Measurements from ENCODE around the gene MAD1L1. TPM values are rescaled to one million over a fixed set of nuclear protein-coding genes. Genes with fewer than 3 reads are reported as not detected.

The MAD1L1 gene
- total RNA-seq, 4 donors from 2014 or later: 8.0 to 52.7 (median 26.7) TPM

DNA sequence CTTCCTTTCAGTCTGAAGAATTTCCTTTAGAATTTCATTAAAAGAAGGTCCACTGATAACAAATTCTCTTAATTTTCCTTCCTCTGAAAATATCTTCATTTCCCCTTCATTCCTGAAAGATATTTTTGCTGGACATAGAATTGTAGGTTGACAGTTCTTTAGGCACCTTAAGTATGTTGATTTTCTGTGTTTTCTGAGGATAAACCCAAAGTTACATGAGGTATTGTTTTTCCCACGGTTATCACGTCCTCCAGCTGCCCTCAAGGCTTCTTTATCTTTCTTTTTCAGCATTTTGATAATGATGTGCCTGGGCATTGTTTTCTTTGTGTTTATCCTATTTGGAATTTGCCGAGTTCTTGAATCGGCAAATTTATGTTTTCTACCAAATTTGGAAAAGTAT lies 457.4 kb downstream of the MAD1L1 start:
- intact Hi-C loops (cut with DNase I; ENCODE audit: low total_unique reads) (no loop called here), in situ Hi-C loops (cut with MboI; ENCODE audit: low pct_ligation_motif_present in 1 of 4, low pct_unique_long_range_greater_than_20kb in 1 of 4, low sequenced_read_pairs in 3 of 4) (no loop called here)
- no peak for DNase-seq
- H3K36me3 ChIP-seq: no peaks in the 10 kb centered on the region
- H3K27me3 ChIP-seq: peaks cover 9% of the 10 kb centered on the region
- no peak overlapping the region for H3K4me3 ChIP-seq
- no peaks in the 10 kb centered on the region for H3K4me1 ChIP-seq
- no peak overlapping the region for H3K27ac ChIP-seq
- 78 to 80% methylated on average over 4 of the region's 4 CpGs for WGBS, 2 donors (ENCODE audit: low coverage in 1 of 2)
- H3K9me3 ChIP-seq: no peaks in the 10 kb centered on the region
- TF ChIP-seq POLR2AphosphoS5 (IDR thresholded peaks at IDR 0.05) (no peak), EP300 (IDR thresholded peaks at IDR 0.05; ENCODE audit: low read depth) (no peak), POLR2A (IDR thresholded peaks at IDR 0.05) (no peak)
- TF ChIP-seq, protein P1, sequence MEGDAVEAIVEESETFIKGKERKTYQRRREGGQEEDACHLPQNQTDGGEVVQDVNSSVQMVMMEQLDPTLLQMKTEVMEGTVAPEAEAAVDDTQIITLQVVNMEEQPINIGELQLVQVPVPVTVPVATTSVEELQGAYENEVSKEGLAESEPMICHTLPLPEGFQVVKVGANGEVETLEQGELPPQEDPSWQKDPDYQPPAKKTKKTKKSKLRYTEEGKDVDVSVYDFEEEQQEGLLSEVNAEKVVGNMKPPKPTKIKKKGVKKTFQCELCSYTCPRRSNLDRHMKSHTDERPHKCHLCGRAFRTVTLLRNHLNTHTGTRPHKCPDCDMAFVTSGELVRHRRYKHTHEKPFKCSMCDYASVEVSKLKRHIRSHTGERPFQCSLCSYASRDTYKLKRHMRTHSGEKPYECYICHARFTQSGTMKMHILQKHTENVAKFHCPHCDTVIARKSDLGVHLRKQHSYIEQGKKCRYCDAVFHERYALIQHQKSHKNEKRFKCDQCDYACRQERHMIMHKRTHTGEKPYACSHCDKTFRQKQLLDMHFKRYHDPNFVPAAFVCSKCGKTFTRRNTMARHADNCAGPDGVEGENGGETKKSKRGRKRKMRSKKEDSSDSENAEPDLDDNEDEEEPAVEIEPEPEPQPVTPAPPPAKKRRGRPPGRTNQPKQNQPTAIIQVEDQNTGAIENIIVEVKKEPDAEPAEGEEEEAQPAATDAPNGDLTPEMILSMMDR (IDR thresholded peaks at IDR 0.05): no peak

DNA sequence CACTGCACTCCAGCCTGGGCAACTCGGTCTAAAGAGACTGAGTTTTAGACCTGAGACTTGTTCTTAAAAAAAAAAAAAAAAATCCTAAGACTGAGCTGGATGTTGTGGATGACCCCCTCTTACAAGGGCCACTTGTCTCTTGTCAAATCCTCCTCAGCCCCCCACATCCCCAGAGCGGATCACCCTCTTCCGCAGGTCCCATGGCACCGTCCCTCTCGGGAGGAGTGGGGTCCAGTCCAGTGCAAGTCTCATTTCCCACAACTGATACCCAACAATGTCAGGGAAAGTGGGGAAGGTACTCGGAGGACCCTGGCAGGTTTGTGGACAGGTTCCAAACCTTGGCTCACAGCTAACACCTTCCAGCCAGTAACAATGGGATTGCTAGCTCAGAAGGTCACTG lies 462.4 kb downstream of the MAD1L1 start:
- Histone ChIP-seq H3K4me3 (no peak overlapping the region), H3K27ac (no peak overlapping the region), H3K9me3 (no peaks in the 10 kb centered on the region), H3K27me3 (no peaks in the 10 kb centered on the region), H3K4me1 (no peaks in the 10 kb centered on the region), H3K36me3 (no peaks in the 10 kb centered on the region)
- in situ Hi-C loops (cut with MboI; ENCODE audit: low pct_ligation_motif_present in 1 of 4, low pct_unique_long_range_greater_than_20kb in 1 of 4, low sequenced_read_pairs in 3 of 4): no loop called here
- TF ChIP-seq POLR2A (IDR thresholded peaks at IDR 0.05) (no peak), EP300 (IDR thresholded peaks at IDR 0.05; ENCODE audit: low read depth) (no peak), POLR2AphosphoS5 (IDR thresholded peaks at IDR 0.05) (no peak)
- TF ChIP-seq, protein P1 (IDR thresholded peaks at IDR 0.05): no peak
- WGBS, 2 donors (ENCODE audit: low coverage in 1 of 2): 79 to 81% methylated on average over 5 to 6 of the region's 6 CpGs
- intact Hi-C loops (cut with DNase I; ENCODE audit: low total_unique reads): no loop called here
- no peak for DNase-seq

- intact Hi-C loops (cut with DNase I; ENCODE audit: low total_unique reads): no loop called here
These were observed 463.2 kb downstream of the MAD1L1 start for GRCh38 chr7:1769286-1770200.

DNA sequence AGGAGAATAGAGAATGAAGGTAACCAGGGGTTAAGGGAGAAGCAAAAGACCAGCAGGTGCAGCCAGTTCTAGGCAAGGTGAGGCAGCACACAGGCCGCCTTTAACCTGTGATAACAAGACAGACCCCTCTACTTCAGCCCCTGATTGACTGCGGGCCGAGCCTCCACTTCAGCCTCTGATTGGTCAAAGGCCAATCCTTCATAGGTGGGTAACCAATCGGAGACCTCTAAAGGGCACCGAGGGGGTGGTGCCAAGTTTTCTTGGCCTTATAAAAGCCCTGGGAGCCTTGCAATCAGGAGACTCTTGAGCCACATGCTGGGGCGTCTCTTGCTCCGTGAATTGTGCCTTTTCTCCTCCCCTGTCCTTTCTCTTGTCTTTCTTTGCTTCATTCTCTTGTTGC lies 463.9 kb downstream of the MAD1L1 start:
- H3K27ac ChIP-seq: no peak overlapping the region
- H3K4me3 ChIP-seq: no peak overlapping the region
- H3K27me3 ChIP-seq: no peaks in the 10 kb centered on the region
- 84 to 87% methylated on average over 7 of the region's 7 CpGs for WGBS, 2 donors (ENCODE audit: low coverage in 1 of 2)
- no peaks in the 10 kb centered on the region for H3K36me3 ChIP-seq
- H3K4me1 ChIP-seq: no peaks in the 10 kb centered on the region
- peaks cover 0 to 7% of the 10 kb centered on the region in 2 donors for H3K9me3 ChIP-seq
- in situ Hi-C loops (cut with MboI; ENCODE audit: low pct_ligation_motif_present in 1 of 4, low pct_unique_long_range_greater_than_20kb in 1 of 4, low sequenced_read_pairs in 3 of 4): no loop called here
- intact Hi-C loops (cut with DNase I; ENCODE audit: low total_unique reads): no loop called here
- TF ChIP-seq, protein P1 (IDR thresholded peaks at IDR 0.05): no peak
- TF ChIP-seq EP300 (IDR thresholded peaks at IDR 0.05; ENCODE audit: low read depth): no peak
- TF ChIP-seq POLR2AphosphoS5 (IDR thresholded peaks at IDR 0.05): no peak
- TF ChIP-seq POLR2A (IDR thresholded peaks at IDR 0.05): no peak
- DNase-seq: no peak

More at GRCh38 chr7:1769286-1770200, 463.2 kb downstream of the MAD1L1 start:
- Histone ChIP-seq H3K36me3 (no peaks in the 10 kb centered on the region), H3K4me3 (no peak overlapping the region), H3K4me1 (no peaks in the 10 kb centered on the region), H3K27me3 (no peaks in the 10 kb centered on the region), H3K9me3 (peaks cover 0 to under 1% of the 10 kb centered on the region in 2 donors), H3K27ac (no peak overlapping the region)
- 94 to 100% methylated on average over 8 to 54 of the region's 54 CpGs for WGBS, 2 donors (ENCODE audit: low coverage in 1 of 2)
- no peak for DNase-seq
- TF ChIP-seq POLR2A (IDR thresholded peaks at IDR 0.05): no peak
- TF ChIP-seq POLR2AphosphoS5 (IDR thresholded peaks at IDR 0.05): no peak
- no peak for TF ChIP-seq EP300 (IDR thresholded peaks at IDR 0.05; ENCODE audit: low read depth)
- TF ChIP-seq, protein P1 (IDR thresholded peaks at IDR 0.05): no peak
- in situ Hi-C loops (cut with MboI; ENCODE audit: low pct_ligation_motif_present in 1 of 4, low pct_unique_long_range_greater_than_20kb in 1 of 4, low sequenced_read_pairs in 3 of 4): no loop called here
